GM19455 (cell line): ENCODE results near the gene PRR7.
"Not testable (repeated sequence)": the region's sequence is repeated elsewhere in the genome, so short reads cannot be mapped to it uniquely, and the experiment has no call there.

Experiments
- ATAC-seq: cut with Tn5 transposase; IDR thresholded peaks from one replicate; pipeline ENCODE4 v1.9.1; 2021; ENCODE audit not compliant: unreplicated experiment

Gene PRR7

DNA sequence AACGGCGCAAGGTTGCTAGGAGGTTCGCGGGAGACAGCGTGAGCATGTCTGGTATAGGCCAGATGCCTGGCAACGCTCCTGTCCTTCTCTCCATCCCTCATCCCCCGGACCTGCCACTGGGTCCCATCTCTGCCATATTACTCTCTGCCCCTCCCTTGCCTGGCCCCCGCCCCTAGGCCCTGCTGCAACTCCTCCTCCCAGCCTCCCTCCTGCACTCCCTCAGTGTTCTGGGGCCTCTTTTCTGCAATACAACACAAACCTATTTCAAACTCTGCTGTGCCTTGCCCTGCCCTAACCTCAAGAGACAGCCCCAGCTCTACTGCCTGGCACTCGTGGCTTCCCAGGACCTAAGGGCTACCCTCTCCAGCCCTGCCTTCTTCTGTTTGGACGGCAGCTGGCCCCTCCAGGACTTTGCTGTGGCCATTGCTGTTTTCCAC lies 35.8 kb downstream of the PRR7 start:
- ATAC-seq: no peak

DNA sequence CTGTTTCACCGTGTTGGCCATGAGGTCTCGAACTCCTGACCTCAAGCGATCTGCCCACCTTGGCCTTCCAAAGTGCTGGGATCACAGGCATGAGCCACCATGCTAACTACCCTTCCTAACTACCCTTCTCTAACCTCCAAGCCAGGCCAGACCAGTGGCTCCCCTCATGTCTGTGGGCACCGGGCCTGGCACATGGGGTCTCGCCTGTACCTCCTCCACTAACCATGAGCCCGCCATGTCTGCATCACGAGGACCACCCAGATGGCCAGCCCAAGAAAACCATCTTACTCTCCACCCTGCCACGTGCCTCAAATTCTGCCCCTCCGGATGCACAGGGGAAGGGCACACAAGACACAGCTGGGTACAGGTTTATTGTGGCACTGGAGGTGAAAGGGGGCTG lies 36.4 kb downstream of the PRR7 start:
- no peak for ATAC-seq

DNA sequence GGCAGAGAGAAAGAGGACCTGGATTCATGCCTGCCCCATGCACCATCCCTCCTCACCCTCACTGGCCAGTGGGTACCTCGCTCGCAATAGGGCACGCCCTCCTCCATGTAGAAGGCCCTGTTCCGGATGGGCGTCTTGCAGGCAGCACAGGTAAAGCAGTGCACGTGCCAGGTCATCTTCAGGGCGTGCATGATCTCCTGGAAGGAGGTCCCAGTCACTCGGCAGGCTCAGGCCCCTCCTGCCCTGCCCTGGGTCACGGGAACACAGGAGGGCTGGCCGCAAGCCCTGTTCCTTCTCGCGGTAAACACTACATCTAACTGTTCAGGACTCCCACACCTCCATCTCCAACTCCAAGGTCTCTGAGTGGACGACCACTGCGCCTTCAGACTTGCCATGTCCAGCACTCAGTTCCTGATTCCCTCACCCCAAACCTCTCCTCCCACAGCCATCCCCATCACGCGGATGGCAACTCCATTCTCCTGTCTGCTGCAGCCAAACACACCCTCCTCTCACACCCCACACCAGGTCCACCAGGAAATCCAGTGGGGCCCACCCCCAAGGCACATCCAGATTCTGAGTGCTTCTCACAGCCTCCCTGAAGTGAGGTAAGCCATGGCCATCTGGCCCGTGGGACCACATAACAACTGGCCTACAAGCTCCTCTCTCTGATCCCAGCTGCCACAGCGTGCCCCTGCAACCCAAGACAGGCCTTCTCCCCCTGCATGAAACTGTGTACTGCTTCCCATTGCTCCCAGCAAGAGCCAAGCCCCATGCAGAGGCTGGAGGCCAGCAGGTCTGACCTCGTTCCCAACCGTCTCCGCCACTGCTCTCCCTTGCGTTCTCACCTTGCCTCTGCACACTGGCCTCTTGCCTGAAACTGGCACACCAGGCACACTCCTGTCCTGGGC lies 37.6 kb downstream of the PRR7 start:
- no peak for ATAC-seq

DNA sequence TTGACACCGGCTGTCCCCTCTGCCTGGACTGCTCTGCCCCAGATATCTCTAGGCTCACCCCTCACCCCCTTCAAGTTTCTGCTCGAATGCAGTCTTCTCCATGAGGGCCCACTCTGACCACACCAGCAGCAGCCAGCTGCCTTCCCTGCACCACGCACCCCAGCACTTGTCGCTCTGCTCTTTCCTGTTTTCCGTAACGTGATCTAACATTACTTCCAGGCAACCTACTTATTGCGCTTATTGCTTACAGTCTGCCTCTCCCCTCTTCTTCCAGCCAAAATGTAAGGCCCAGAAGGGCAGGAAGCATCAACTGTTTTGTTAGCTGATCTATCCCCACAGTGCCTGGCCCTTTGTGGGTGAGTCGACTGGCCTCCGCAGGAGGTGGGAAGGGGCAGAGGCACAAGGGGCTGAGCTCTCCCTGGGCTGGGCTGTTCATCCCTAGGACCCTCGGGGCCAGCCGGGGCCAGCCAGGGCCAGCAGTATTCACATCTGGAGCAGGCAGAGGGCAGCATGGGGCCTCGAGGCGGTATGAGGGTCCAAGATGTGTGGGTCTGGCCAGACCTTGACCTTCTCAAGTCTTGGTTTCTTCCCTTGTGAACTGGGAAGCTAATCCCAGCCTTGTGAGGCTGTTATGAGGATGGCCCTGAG lies 38.4 kb downstream of the PRR7 start:
- no peak for ATAC-seq

DNA sequence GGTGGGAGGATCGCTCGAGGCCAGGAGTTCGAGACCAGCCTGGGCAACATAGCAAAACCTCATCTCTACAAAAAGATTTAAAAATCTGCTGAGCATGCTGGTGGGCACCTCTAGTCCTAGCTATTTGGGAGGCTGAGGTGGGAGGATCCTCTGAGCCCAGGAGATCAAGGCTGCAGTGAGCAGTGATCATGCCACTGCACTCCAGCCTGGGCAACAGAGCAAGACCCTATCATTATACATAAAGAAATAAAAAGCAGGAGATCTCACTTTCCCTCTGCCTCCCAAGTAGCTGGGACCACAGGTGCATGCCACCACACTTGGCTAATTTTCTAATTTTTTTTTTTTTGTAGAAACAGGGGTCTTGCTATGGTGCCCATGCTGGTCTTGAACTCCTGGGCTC lies 39.1 kb downstream of the PRR7 start:
- ATAC-seq: not testable (repeated sequence)

DNA sequence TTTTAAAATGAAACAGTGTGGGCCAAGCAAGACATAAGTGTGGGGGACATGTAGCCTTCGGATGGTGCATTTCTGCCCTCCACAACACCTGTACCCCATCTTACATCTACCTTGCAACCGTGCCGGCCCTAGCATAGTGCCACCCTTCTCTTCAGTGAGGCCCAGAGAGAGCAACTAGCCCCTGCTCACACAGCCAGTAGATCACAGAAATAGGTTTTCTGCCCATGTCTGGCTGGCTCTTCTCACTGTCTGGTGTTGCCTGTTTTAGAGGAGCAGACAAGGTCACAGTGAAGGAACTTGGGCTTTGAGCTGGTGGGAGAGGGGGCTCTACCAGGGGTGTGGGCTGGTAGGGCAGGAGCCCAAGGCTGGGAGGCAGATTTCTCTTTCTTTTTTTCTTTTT lies 39.6 kb downstream of the PRR7 start:
- no peak for ATAC-seq

DNA sequence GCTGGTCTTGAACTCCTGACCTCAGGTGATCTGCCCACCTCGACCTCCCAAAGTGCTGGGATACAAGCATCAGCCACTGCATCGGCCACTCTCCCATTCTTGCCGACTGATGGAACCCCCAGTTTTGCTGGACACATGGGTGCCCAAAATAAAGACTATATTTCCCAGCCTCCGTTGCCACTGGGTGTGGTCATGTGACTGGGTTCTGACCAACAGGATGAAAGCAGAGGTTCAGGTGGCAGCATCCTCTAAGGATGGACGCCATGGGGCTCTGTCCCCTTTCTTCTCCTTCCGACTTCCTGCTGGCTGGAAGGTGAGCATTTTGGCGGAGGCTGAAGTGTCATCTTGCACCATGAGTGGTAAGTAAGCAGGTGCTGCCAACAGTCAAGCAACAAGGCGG lies 40.5 kb downstream of the PRR7 start:
- no peak for ATAC-seq

DNA sequence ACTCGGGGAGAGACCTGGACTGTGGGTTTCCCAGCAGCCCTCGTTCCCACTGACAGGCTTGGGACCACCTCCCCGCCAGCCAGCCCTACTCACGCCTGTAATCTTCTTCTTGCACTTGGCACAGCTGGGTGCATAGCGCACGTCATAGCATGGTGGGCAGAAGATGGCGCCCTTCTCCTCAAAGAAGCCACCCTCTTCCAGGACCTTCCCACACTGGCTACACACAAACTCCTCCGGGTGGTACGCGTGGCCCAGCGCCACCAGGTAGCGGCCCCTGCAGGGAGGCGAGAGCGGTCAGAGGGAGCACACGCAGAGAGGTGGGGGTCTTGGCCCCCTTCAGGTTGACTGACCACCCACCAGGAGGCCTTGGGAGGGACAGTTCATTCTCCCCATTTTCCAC lies 41.4 kb downstream of the PRR7 start:
- ATAC-seq: no peak

DNA sequence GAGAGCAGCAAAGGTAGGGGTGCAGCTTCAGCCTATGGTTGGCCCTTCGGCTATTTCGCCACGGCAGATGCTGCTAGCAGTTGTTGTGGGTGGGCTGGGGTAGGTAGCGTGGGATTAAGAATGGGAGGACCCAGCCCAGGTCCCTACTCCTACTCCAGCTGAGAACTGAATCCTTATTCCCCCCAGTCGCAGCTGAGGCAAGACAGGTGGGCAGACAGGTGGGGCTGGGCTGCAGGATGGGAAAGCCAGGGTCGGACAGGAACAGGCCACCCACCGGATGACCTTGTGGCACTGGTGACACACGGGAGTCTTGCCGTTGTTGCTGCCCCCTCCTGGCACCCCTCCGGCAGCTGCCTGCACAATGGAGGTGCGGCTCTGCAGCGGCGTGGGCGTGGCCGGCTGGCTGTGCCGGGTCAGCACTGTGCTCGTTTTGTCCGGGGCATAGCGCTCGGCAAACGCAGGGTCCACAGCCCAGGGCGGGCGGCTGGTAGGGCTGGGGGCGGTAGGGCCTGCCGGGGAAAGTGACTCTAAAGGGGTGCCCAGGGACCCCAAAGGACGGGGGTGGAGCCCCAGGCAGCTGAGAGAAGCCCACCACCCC lies 42.6 kb downstream of the PRR7 start:
- ATAC-seq: no peak

DNA sequence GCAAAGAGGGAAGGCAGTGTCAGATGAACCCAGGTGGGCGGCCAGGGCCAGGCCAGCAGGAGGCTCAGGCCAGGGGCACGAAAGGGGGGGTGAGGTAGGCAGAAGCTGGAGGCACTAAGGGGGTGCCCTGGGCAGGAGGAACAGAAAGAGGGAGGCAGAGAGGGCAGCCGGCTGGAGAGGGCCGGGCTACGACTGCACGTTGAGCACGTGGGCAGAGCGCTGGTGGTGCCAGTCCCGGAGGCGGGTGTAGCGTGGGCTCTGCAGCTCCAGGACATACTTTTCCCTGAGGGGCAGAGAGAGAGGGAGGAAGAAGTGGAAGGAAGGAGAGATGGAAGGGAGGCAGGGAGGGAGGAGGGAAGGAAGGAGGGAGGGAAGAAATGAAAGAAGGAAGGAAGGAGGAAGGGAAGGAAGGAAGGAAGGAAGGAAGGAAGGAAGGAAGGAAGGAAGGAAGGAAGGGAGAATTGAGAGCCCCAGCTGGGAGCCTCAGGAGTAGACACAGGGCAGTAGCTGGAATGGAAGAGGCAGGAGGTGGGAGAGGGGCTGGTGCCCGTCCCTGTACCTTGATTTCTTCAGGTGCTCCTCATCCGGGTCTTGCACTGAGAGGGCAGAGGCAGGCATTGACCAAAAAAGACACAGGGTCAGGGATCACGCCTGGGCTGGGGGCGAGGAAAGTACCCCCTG lies 43.8 kb downstream of the PRR7 start:
- no peak for ATAC-seq

DNA sequence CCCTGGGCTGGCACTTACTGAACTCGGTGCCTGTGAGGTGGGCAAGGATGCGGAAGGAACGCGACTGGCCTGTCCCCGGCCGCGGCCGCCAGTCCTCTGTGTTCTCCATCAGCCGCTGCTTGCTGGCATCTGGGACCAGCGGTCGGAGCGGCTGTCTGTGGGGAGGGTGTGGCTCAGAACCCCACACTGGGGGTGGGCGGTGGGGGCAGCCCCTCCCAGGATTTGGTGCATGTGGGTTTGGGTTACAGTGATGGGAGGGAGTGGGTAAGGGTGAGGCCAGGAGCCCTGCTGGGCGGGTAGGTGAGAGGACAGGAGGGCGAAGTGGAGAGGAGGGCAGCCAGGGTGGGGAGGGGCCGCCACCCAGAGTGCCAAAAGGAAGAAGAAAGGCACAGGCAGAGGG lies 44.4 kb downstream of the PRR7 start:
- ATAC-seq: no peak

DNA sequence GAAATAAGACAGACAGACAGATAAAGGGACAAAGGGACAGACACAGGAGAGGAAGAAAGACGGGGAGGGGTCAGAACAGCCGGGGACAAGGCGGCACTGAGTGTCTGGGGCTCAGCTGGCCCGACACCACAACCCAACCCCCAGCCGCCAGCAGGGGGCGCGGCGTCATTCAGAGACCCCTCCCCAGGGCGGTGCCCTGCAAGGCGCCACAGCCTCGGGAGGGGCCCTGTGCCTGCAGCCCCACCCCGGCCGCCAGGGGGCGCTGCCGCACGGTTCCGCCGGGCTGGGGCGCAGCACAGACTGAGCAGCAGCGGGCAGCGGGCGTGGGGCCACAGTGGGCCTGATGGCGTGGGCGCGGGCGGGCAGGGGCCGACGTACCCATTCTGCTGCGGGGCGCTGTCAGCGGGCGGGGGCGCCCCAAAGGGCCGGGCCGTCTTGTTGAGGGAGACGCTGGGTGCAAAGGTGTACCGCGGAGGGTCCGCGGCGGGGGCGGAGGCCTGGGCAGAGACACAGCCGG lies 44.9 kb downstream of the PRR7 start:
- no peak for ATAC-seq

DNA sequence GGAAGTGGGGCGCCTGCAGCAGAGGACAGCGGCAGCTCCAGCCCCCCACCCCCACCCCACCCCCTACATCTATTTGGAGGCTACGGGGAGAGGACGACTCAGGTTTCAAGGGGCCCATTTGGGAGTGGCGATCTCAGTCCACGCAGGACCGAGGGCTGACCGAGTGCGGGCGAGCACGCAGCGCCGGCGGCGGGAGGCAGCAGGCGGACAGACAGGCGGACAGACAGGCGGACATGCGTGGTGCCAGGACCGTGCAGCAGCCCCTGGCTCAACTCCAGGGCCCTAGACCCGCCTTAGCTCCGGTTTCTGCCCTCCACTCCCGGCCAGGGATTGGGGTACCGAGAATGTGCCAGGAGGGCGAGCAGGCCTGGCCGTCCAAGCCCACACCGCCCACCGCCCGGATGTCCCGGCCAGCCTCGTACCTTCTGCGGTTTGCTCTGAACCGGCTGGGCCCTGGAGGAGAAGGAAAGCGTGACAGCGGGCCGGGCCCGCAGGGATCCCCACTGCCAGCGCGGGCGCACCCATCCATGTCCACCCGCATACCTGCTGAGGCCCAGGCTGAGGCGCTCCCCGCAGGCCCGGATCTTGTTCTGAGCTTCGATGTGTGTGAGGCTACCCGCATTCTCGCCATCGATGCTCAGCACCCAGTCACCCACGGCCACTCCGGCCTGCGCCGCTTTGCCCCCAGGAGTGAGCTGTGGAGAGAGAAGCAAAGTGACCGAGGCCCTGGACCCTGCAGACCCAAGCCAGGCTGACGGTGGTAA lies 45.6 kb downstream of the PRR7 start:
- ATAC-seq: no peak

DNA sequence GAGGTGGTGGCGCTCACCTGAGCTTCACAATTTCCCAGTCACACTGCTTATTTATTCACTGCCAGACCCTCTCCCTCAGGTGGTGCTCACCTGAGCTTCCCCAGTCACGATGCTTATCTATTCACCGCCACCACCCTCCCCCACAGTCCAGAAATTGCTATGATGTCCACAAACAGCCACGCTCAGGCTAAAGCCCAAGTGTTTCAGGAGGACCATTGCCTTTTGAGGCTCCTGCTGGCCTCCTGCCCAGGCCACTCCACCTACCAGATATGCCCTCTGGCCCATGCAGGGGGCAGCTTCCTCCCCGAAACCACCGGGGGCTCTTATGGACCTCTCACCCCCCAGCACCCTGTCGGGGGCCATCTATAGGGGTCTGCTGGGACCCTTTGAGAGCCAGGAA lies 46.2 kb downstream of the PRR7 start:
- ATAC-seq: no peak

DNA sequence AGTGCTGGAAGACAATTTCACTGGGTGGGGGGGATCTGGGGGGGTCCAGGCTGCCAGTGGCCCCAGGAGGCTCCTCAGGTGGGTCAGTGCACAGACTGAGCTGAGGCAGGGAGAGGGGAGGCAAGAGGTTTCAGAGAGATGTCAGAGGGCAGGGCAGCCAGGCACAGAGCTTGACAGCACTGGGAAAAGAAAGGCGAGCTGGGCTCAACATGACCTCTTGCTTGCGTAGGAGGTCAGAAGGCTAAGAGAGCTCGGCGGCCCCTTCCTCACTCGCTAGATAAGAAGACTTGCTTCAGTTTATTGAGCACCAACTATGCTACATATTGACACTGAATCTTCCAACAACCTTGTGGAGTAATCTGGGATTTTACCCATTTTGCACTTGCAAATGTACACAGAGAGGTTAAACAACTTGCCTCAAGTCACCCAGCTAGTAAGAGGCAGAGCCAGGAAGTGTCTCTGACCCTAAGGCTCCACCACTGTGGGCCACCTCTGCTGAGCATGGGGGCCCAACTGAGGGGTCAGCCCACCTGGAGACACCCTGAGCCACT lies 47.3 kb downstream of the PRR7 start:
- ATAC-seq: no peak

DNA sequence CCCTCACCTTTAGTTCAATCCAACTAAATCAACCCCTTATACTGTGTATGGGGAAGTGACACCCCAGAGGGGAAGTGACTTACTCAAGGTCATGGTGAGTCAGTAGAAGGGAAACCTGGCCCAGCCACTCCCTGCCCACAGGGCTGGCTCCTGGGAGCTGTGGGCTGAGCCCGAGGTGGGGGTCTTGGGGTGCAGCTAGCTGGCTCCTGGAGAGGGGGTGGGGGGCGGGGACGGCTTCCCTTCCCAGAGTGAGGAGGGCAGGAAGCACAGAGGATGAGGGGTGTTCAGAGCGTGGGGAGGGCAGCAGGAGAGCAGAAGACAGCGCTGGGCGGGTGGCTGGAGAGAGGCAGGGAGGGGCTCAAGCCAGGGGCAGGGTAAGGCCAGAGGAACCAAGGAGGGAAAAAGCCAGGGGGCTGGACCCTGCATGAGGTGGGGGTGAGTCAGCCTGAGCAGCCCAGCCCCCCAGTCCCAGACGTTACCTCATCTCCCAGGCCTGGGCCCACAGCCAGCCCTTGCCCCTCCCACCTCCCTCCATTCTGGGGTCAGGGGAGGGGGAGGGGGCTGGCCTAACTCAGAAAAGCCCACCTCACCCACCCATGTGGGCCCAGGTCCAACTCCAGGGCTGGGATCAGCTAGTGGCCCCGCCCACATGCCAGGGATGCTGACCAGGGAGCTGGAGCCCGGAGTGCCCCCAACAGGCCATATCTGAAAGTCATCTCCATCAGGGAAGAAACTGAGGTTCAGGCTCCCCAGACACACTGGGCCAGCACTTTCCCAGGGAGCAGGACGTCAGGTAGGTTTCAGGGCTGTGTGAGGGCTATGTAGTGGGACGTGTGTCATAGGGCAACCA lies 48.0 kb downstream of the PRR7 start:
- ATAC-seq: no peak

DNA sequence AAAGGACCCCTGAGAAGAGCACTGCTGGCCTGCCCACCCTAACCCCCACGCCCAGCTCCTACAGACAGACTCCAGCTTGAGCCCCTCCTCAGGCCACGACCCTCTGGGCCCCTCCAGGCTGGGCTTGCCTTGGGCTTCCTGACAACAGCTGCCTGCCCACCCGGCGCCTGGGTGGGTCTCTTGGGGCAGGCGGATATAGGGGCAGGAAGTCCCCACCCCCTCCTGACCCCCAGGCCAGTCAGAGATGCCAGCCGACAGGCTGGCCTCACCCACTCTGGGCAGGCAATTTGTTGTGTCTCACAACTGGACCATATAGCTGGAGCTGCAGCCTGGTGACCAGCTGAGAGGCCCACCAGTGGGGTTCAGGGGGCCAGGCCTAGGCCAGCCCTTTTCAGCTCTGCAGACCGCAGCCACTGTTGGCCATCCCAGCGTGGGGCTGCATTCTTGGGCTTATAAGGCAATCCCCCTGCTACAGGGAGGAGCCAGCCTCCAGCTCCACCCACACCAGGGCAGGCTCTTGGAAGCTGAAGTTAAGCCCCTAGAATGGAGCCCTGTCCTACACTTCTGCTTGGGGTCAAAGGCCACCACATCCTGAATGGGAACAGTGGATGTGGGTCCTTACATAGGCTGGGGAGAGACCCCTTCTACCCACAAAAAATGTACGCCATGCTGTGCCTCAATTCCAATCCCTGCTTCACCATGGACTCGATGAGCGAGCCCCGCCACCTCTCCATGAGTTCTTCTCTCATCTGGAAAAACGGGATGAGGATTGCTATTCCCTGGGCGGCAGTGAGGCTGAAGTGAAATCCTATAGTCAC lies 48.8 kb downstream of the PRR7 start:
- no peak for ATAC-seq

DNA sequence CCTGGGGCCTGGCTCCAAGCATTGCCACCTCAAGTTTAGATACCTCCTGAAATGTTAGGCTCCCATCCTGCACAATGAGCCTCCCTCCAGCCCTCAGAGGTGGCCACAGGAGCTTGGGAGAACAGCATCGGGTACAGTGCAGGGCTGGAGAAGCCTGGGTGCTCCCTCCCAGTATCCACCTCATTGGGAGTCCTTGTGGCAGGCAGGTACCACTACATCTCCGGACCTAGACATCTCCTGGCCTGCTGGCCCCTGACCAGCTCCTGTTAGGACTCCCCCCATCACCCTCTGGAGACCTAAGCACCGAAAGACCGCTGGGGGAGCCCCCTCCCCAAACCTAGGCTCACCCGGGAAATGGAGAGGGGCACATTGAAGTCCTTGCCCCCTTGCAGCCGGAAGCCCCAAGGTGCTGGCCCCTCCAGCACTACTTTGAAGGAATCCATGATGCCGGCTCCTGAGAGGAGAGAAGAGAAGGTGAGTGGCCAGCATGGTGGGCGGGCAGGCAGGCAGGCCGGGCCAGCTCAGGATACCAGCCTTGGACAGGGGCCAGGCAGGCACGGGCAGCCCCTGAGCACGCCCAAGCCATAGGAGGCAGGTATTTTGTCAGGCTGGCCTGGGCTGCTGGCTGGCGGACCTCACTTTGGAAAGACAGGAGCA lies 49.6 kb downstream of the PRR7 start:
- ATAC-seq: no peak
